GM13977 (cell line): ENCODE data around the gene KRTAP5-6.

Source experiments
- DNase-seq: peaks from one replicate; pipeline ENCODE4 v3.0.0; 2012; ENCODE audit warnings: low spot score
- in situ Hi-C: fragments of 300-500 bp; cut with MboI; formaldehyde crosslinking; loops from one replicate; pipeline ENCODE4 v1.12.0; 2022; ENCODE audit warnings: low sequenced_read_pairs, low pct_unique_long_range_greater_than_20kb, mixed read lengths, inconsistent platforms; ENCODE audit not compliant: unreplicated experiment
- TF ChIP-seq, protein P1 (sequence below): IDR thresholded peaks from 2 replicates; pipeline ENCODE4 v1.5.1; 2012; ENCODE audit warnings: mild to moderate bottlenecking, control low read depth; ENCODE audit not compliant: insufficient read depth; ENCODE audit errors: extremely low read depth, missing control alignments

Gene KRTAP5-6

GRCh38 chr11:1703146-1703545 is 6.2 kb downstream of the KRTAP5-6 start:
- no peak for DNase-seq
- in situ Hi-C loops = no loop called here
- TF ChIP-seq, protein P1, sequence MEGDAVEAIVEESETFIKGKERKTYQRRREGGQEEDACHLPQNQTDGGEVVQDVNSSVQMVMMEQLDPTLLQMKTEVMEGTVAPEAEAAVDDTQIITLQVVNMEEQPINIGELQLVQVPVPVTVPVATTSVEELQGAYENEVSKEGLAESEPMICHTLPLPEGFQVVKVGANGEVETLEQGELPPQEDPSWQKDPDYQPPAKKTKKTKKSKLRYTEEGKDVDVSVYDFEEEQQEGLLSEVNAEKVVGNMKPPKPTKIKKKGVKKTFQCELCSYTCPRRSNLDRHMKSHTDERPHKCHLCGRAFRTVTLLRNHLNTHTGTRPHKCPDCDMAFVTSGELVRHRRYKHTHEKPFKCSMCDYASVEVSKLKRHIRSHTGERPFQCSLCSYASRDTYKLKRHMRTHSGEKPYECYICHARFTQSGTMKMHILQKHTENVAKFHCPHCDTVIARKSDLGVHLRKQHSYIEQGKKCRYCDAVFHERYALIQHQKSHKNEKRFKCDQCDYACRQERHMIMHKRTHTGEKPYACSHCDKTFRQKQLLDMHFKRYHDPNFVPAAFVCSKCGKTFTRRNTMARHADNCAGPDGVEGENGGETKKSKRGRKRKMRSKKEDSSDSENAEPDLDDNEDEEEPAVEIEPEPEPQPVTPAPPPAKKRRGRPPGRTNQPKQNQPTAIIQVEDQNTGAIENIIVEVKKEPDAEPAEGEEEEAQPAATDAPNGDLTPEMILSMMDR = no peak

GRCh38 chr11:1705126-1706052 is 8.4 kb downstream of the KRTAP5-6 start:
- no peak for DNase-seq
- TF ChIP-seq, protein P1 = no peak

GRCh38 chr11:1706634-1707400 is 9.8 kb downstream of the KRTAP5-6 start:
- TF ChIP-seq, protein P1 = no peak
- DNase-seq = no peak
- in situ Hi-C loops = no loop called here

More at GRCh38 chr11:1705126-1706052, 8.4 kb downstream of the KRTAP5-6 start:
- in situ Hi-C loops = no loop called here

DNA sequence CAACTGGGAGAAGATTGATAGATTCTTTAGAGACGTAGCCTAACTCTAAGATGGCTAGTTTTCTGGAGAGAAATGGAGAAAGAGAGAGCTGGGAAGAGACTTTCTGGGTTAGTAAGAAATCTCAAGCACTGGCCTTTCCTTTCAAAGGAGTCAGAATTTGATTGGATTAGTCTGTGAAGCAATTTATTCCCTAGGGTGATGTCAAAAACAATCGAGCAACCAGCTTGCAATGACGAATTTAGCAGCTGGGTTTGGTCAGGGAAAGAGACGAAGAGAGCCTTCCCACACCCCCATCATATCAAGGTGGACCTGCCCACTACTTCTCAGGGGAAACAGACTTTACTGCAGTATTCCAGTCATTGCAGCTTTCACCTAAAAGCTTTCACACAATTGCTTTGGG is 10.8 kb downstream of the KRTAP5-6 start:
- in situ Hi-C loops = no loop called here
- TF ChIP-seq, protein P1 = no peak
- no peak for DNase-seq

GRCh38 chr11:1708716-1709115 is 11.7 kb downstream of the KRTAP5-6 start:
- in situ Hi-C loops = no loop called here
- DNase-seq = no peak

More at GRCh38 chr11:1708716-1709115, 11.7 kb downstream of the KRTAP5-6 start:
- TF ChIP-seq, protein P1 = no peak
